GM10266 (cell line): ENCODE data around the gene TBCA.
"Not testable (repeated sequence)": the region's sequence is repeated elsewhere in the genome, so short reads cannot be mapped to it uniquely, and the experiment has no call there.

ENCODE experiments used
- DNase-seq: peaks from one replicate; pipeline ENCODE4 v3.0.0; 2012; ENCODE audit errors: extremely low spot score
- TF ChIP-seq, protein P1 (sequence below): IDR thresholded peaks from 2 replicates; pipeline ENCODE4 v1.5.1; 2012; ENCODE audit warnings: mild to moderate bottlenecking, low read depth; ENCODE audit not compliant: control insufficient read depth, insufficient read depth; ENCODE audit errors: missing control alignments

TBCA gene

DNA sequence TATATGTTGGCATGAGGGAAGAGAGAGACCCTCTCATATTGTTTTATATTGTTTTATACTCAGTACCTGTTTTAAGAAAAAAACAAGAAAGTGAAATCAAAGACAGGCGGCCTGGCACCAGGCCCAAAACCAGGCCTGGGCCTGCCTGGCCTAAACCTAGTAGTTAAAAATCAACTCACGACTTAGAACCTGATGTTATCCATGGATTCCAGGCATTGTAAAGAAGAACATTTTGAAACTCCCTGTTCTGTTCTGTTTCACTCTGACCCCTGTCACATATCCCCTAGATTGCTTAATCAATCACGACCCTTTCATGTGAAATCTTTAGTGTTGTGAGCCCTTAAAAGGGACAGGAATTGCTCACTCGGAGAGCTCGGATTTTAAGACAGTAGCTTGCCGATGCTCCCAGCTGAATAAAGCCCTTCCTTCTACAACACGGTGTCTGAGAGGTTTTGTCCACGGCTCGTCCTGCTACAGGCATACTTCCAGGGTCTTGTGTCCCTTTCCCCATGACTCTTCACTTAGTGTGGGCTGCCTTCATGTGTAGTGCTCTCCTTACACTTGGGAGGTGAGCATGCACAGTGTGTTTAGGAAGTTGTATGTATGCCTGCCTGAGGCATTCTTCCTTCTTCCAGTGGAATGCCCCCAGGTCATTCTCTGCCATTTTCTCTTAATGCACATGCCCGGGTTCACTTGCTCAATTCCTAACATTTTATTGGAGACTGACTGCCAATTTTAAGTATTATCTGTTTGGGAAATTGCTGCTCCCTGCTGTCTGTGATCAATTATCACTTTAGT is 17.8 kb downstream of the TBCA start:
- TF ChIP-seq, protein P1, sequence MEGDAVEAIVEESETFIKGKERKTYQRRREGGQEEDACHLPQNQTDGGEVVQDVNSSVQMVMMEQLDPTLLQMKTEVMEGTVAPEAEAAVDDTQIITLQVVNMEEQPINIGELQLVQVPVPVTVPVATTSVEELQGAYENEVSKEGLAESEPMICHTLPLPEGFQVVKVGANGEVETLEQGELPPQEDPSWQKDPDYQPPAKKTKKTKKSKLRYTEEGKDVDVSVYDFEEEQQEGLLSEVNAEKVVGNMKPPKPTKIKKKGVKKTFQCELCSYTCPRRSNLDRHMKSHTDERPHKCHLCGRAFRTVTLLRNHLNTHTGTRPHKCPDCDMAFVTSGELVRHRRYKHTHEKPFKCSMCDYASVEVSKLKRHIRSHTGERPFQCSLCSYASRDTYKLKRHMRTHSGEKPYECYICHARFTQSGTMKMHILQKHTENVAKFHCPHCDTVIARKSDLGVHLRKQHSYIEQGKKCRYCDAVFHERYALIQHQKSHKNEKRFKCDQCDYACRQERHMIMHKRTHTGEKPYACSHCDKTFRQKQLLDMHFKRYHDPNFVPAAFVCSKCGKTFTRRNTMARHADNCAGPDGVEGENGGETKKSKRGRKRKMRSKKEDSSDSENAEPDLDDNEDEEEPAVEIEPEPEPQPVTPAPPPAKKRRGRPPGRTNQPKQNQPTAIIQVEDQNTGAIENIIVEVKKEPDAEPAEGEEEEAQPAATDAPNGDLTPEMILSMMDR, result no peak
- DNase-seq, result no peak

DNA sequence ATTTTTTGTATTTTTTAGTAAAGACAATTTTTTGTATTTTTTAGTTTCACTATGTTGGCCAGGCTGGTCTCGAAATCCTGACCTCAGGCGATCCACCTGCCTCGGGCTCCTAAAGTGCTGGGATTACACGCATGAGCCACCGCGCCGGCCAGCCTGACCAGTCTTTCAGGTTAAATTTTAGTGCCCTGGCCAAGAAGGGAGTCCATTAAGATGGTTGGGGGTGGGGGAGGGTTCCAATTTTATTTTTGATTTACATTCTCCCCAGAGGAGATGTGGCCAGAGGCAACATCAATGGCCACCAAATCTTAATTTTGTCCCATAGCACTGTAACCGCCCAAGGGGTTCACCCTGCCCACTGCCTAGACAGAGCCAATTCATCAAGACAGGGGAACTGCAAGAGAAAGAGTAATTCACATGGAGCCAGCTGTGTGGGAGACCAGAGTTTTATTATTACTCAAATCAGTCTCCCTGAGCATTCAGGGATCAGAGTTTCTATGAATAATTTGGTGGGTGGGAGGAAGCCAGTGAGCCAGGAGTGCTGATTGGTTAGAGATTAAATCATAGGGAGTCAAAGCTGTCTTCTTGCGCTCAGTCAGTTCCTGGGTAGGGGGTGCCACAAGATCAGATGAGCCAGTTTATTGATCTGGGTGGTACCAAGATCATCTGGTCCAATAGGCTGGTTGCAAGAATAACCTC is 24.7 kb downstream of the TBCA start:
- no peak for DNase-seq
- TF ChIP-seq, protein P1, result no peak

DNA sequence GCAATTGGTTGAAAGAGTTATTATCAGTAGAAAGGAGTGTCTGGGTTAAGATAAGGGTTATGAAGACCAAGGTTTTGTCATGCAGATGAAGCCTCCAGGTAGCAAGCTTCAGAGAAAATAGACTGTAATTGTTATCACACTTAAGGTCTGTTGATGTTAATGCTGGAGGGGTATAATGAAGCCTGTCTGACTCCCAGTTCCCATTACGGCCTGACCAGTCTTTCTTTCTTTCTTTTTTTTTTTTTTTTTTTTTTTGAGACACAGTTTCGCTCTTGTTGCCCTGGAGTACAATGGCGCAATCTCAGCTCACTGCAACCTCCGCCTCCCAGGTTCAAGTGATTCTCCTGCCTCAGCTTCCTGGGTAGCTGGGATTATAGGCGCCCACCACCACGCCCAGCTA is 25.2 kb downstream of the TBCA start:
- not testable (repeated sequence) for DNase-seq

DNA sequence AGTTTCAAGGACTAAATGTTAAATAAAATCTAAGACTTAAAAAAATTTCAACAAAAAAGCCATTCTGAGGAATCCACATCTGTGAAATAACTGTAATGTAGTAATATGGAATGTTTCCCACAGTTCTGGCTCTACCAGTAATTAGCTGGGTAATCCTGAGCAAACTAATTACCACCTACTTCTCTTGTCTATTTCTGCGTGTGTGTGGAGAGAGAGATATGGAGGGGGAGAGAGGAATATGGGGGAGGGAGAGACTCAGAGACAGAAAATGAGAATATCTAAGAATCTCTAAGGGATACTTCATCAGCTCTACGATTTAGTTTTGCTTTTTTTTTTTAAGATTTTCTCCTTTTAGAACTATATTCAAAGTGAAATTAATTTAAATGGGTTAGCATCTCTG is 28.0 kb downstream of the TBCA start:
- DNase-seq, result no peak
- TF ChIP-seq, protein P1, result no peak

DNA sequence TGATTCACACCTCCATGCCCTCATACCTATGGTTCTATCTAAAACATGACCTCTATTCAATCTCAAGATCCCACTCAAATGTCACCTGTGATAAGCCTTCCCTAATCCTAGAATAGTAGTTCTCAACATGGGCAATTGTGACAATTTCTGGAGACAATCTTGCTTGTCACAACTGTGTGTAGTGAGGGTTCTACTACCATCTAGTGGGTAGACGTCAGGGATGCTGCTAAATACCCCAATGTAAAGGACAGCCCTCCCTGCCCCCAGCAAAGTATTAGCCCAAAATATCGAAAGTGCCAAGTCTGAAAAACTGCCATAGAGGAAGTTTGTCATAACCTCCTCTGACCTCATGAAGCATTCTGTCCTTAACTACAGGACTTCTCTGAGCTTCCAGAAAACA is 32.0 kb downstream of the TBCA start:
- DNase-seq, result no peak
- TF ChIP-seq, protein P1, result no peak

DNA sequence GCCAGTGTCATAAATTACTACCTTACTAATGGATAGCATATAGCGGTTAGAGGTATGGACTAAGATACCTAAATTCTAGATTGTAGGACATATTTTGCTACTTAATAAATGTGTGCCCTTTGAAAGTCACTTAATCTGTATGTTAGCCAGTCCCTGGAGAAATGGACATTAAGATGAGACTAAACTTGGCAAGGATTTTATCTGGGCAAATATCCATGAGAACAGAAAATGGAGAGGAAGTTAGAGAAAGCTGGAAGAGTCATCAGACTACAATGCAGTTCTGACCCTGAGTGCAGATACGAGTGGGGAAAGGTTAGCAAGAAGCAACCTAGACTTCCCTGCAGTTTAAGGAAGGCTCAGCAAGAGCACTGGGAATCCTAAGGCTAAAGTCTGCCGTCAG is 33.0 kb downstream of the TBCA start:
- TF ChIP-seq, protein P1, result no peak
- no peak for DNase-seq

DNA sequence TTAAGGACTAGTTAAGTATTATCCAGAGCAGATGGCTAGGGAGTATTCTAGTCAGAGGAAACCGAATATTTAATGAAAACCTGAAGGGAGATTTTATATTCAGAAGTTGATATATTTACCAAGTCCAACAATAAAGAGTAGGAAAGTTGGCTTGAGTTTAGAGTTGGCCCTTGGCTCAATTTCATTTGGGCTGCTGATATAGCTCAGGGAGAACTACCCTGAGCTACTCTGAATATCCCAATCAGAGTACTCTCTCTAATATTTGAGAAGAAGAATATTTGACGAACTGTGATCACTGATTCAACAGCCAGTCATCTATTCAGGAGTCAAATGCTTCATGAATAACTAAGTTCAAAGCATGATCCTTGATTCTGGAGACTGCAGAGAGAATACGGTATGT is 34.5 kb downstream of the TBCA start:
- TF ChIP-seq, protein P1, result no peak
- DNase-seq, result no peak

DNA sequence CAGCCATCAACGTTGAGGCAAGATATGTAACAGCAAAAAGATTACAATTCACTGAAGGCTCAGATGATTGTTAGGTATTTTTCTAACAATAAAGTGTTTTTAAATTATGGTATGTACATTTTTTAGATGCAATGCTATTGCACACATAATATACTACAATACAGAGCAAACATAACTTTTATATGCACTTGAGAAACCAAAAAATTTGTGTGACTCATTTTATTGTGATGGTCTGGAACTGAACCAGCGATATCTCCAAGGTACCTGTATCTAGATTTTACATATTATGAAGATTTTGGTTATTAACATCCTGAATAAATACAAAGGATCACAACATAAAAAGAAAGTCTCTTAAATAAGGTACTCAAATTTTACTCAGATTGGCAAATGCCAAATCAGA is 41.3 kb downstream of the TBCA start:
- TF ChIP-seq, protein P1, result no peak
- no peak for DNase-seq
